HG02623 (cell line): ENCODE results near the gene PKM.
"Not testable (repeated sequence)": the region's sequence is repeated elsewhere in the genome, so short reads cannot be mapped to it uniquely, and the experiment has no call there.

ENCODE experiments used
- ATAC-seq: cut with Tn5 transposase; IDR thresholded peaks from one replicate; pipeline ENCODE4 v1.9.1; 2021; ENCODE audit warnings: moderate library complexity; ENCODE audit not compliant: unreplicated experiment

Gene PKM

DNA sequence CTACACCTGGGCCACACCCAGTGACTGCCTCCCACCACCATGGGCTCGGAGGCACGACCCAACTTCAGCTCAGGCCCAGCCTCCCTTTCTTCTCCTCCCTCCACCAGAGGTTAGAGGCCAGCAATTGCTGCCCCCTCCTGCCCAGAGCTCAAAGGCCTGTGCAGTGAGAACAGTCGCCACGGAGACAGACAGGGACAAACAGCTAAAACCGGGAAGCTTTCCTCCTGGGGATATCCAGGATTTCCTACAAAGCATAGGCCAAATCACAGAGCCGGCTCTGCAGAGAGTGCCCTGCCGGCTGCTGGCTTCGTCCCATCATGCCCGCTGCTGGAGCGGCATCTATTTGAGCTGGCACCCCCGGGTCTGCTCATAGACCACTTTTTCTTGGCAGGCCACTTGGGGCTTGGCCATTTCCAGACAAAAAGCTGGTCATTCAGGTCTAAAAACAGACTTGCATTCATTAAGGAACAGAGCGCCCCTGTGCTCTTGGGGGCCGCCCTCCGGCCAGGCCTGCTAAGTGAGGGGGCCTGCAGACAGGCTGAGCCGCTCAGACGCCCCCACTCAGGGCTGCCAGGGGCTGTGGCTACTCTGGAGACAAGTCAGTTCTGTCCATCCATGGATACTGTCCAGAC lies 50.9 kb downstream of the PKM start:
- no peak for ATAC-seq

GRCh38 chr15:72178976-72179585 lies 51.9 kb downstream of the PKM start:
- ATAC-seq, result no peak

DNA sequence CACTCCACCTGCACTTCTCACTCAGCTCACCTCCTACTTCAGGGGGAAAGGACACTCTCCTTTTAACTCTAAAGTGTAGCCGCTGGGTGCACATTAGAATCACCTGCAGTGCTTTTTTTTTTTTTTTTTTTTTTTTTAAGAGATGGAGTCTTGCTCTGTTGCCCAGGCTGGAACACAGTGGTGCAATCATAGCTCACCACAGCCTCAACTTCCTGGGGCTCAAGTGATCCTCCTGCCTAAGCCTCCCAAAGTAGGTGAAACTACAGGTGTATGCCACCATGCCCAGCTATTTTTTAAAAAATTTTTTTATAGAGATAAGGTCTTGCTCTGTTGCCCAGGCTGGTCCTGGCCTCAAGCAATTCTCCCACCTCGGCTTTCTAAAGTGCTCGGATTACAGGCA lies 54.2 kb downstream of the PKM start:
- no peak for ATAC-seq

DNA sequence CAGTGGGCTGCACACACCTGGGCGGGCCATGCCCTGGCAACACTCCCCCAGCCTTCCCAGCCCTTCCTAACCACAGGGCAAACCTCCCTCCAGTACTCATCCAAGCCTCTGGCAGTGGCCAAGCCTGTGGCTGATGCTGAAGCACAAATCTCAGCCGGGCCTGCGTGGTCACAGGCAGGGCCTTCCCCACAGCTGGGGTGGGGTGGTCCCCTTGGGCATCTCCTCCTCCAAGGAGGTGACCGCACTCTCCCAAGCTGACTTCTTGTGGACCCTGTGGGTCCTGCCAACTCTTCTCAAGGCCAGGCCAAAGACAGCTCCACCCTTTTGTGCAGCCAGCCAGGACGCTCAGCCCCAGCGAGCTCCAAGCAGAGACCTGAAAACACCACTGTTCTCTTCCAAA lies 54.8 kb downstream of the PKM start:
- no peak for ATAC-seq

DNA sequence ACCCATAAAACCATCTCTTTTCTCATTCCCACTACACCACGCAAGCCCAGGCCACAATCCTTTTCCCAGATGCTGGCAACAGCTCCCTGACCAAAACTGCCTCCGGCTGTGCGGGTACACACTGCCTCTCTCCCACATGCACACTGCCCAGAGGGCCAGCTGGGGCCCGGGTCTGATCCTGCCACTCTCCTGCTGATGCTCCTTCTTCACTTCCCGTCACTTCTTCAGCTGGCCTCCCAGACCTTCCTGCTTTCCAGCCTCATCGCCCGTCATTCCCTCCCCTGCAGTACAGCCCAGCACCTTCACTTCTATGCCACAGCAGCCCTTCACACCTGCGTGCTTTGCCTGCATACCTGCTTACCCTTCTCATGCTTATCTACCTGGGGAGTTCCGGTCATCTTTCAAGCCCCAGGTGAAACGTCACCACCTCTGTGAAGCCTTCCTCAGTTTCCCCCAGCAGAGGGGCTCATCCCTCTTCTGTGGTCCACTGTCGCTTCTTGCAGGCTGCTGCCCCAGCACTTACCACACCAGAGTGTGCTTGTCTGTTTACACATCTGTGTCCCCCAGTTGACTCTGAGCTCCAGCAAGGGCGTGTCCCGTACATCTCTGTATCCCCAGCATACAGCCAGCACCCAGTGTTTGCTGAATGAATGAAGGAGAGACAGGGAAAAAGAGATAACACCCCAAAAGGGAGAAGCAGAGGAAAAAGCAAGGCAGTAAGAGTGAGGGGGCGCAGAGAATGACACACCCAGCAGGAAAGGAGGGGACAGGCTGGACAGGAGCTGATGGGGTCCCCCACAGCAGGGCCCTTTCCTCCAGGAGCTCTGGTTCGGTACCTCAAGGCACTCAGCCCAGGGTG lies 55.6 kb downstream of the PKM start:
- ATAC-seq, result no peak

GRCh38 chr15:72174551-72175165 lies 56.3 kb downstream of the PKM start:
- no peak for ATAC-seq

DNA sequence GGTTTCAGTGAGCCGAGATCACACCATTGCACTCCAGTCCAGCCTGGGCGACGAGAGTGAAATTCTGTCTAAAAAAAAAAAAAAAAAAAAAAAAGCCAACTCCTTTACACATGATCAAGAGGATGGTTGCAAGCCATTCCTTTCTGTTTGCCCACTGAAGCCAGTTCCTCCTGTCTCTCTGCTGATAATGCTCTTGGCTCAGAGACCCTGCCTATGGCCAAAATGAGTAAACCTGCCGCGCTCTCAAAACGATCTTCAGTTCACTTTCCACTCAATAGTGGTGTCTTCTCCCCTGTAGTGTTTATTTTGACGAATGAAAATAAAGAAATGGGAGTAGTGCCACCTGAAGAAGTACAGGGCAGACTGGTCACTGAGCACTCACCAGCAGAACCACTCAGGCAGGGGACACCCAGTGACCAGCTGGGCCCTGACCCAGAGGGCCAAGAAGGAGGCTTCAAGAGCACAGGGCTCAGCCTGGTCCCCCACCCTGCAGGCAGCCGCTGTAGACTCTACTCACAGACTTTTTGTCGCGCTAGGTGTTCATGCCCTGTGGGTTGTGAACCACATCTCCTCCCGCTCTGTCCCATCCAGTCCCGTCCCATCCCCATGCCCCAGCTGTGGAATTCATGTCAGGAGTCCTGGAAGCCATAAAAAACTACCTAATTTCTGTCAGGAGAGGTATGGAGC lies 57.0 kb downstream of the PKM start:
- ATAC-seq, result no peak

- no peak for ATAC-seq
These were observed 57.6 kb downstream of the PKM start for GRCh38 chr15:72173401-72173800.

DNA sequence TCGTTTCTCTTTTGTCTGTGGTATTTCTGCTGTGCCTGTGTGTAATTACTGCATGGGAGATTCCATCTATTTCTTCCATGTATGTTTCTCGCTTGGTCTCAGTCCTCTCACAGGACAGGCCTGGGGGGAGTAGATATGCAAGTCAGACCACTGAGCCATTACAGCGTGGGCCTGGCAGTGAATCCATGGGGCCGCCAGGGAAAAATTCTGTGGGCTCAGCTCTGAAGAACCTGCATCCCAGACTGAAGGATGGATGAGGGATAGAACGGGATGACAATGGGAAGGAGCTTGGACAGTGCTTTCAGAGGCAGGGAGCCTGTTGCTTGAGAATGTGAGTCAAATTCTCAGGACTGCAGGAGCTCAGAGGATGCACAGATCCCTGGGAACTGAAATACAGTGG lies 58.2 kb downstream of the PKM start:
- ATAC-seq, result no peak

DNA sequence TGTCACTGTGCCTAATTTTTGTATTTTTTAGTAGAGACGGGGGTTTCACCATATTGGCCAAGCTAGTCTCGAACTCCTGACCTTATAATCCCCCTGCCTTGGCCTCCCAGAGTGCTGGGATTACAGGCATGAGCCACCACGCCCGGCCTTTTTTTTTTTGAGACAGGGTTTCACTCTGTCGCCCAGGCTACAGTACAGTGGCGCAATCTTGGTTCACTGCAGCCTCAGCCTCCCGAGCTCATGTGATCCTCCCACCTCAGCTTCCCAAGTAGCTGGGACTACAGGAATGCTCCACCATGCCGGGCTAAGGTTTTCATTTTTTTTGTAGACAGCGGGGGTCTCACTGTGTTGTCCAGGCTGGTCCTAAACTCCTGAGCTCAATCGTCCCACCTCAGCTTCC lies 59.0 kb downstream of the PKM start:
- not testable (repeated sequence) for ATAC-seq

DNA sequence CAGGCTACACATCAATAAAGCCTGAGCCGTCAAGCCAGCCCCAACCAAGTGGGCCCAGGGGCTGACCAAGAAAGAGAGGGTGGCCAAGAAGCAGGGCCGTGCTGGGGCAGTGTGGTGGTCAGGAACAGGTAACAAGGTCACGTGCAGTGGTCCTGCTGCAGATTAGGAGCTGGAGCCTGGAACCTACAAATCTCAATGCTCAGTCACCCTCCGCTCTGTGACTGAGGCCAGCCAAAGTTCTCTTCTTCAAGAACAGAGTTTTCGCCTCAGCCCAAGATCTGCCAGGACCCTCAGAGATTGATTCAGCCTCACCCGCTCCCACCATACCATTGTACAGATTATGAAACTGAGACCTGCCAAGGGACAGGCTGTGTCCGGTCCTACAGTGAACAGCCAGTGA lies 60.3 kb downstream of the PKM start:
- ATAC-seq, result no peak

DNA sequence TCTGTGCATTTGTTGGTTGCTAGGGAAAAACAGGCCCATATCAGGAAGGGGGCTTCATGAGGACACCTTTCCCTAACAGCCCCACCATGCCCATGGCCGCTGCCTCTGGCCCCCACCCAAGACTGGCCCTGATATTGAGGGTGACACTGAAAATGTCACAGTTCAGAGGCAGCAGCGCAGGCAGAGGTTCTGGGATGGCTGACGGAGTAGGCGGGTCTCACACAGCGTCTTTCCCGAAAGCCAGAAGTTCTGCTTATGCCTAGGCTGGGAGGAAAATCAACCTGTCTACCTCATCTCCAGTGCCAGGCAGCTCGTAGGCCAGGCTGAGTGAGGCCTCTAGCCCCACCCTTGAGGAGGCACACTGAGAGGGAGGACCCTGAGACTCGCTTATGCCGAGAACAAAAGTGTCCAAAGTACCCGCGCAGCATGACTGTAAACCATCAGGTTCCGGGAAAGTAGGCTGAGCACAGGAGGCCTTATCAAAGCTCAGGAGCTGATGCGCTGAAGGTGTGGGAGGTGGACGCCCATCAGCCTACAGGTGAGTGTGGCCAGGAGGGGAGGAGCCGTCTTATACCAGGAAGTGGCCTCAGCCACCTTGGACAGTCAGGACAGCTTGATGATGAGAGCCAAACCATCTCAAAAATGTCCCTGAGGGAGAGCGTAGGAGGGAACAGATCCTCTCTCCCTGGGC lies 60.9 kb downstream of the PKM start:
- ATAC-seq, result no peak

DNA sequence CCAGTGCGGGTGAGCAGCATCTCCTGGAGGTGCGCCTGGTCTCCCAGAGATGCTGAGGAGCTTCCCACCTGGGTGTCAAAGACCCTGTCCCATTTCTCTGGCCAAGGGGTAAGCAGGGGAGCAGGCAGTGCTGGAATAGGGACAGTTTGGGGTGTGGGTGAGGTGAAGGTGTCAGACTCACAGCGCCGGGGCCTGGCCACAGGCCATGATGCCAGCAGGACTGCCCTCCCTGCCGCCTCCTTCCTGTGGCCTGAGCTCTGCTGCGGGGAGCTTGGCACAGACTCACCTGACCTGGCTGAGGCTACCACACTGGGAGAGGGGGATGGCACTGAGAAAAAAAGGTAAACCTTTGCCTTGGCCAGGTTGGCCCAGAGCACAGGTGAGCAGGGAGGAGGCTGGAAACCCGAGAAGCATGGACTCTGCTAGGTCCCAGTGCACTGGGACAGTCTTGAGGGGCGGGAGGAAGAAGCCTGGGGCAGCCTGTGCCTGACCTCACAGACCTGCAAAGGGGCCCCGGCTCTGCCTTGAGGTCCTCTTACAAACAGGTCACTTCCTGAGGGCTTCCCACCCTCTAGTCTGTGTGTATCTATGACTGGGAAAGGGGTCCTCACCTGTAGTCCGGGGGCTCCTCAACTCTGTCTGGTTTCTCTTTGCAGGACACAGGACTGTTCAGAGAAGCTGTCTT lies 61.6 kb downstream of the PKM start:
- ATAC-seq, result no peak

GRCh38 chr15:72168808-72169190 lies 62.2 kb downstream of the PKM start:
- ATAC-seq, result no peak

DNA sequence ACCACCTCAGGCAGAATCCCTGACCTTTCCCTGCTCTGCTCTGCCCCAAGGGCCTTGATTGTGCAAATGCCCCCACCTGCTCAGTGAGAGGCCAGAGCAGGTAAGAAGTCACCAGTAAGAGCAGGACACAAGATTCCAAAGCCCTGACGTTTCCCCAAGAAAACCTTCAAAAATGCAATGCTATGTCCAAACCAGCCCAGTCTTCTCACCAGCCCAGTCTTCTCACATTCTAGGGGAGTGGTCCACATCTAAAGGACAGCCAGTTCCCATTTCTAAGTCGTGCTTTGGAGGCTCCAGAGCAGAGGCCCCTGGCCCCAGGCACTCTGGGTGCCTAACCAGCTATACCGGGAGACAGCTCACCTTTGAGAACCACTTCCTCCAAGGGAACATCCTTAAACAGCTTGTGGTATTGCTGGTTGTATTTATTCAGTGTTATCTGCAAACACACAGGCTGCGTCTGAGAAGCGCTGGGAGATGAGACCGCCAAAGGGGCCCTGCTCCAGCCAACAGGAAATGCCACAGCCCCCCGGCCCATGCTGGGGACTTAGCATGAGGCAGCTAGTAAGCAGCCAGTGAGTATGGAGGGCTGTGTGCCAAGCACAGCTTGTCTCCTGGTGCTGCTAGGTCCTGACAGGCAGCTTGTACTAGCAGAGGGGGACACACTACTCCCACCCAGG lies 62.7 kb downstream of the PKM start:
- no peak for ATAC-seq

GRCh38 chr15:72167445-72167844 lies 63.5 kb downstream of the PKM start:
- ATAC-seq, result no peak

- no peak for ATAC-seq
These were observed 64.1 kb downstream of the PKM start for GRCh38 chr15:72166716-72167417.

DNA sequence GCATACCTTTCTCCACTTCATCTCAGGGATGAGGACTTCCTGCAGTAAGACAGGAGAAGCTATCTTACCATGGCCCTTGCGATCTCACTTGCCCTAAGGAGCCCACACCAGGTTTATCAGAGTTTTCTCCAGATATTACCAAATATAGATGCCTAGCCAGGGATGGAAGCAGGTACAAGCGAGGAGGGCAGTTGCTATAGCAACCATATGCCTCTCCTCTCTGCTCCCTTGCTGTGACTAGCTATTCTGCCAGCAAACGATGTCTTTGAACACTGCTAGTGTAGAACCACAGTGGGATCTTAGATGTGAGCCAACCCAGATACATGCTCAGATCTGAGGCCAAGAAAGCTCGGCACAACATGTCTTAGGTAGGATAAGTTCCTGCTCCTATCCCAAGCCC lies 67.3 kb downstream of the PKM start:
- ATAC-seq, result no peak

GRCh38 chr15:72162569-72162968 lies 68.4 kb downstream of the PKM start:
- ATAC-seq, result no peak
